Measurements from ENCODE around the gene MTHFD1L.

MTHFD1L gene

GRCh38 chr6:150894935-150895552 is 29.5 kb downstream of the MTHFD1L start:
- TF ChIP-seq EZH2phosphoT487 (conservative IDR thresholded peaks at IDR 0.05; ENCODE audit: low read length) (no peak), CTCF (IDR thresholded peaks at IDR 0.05; ENCODE audit: insufficient read depth, low read length, poor library complexity, severe bottlenecking) (no peak)
- Histone ChIP-seq H3K4me3 (ENCODE audit: insufficient read depth, low read length, poor library complexity, severe bottlenecking) (no peak overlapping the region), H3K27me3 (ENCODE audit: low read length) (no peaks in the 10 kb centered on the region), H3K36me3 (ENCODE audit: low read length) (peaks cover 13% of the 10 kb centered on the region; the same call in 1 of the 2 replicates), H2AFZ (ENCODE audit: low read depth, low read length, severe bottlenecking) (no peak overlapping the region), H3K27ac (ENCODE audit: low read depth, low read length) (no peak overlapping the region), H3K9ac (ENCODE audit: low read length) (no peak overlapping the region), H3K79me2 (ENCODE audit: insufficient read depth, low read length) (peaks cover 5% of the 10 kb centered on the region; the same call in 1 of the 2 replicates), H3F3A (ENCODE audit: insufficient read depth) (peaks cover 5% of the 10 kb centered on the region; the same call in 1 of the 2 replicates), H3K9me3 (ENCODE audit: insufficient read depth, low read length) (no peaks in the 10 kb centered on the region), H3K9me2 (replicated peaks; ENCODE audit: insufficient read depth, low read length) (no peaks in the 10 kb centered on the region), H3K4me2 (ENCODE audit: low read depth, low read length, poor library complexity, severe bottlenecking) (no peak overlapping the region), H4K20me1 (ENCODE audit: low read depth, low read length) (no peaks in the 10 kb centered on the region; the same call in 1 of the 2 replicates)

GRCh38 chr6:150895928-150896632 is 30.6 kb downstream of the MTHFD1L start:
- Histone ChIP-seq H3K4me2 (ENCODE audit: low read depth, low read length, poor library complexity, severe bottlenecking) (no peak overlapping the region), H3K36me3 (ENCODE audit: low read length) (peaks cover 13% of the 10 kb centered on the region; the same call in 1 of the 2 replicates), H3K79me2 (ENCODE audit: insufficient read depth, low read length) (peaks cover 5% of the 10 kb centered on the region; the same call in 1 of the 2 replicates), H4K20me1 (ENCODE audit: low read depth, low read length) (no peaks in the 10 kb centered on the region; the same call in 1 of the 2 replicates), H3K27ac (ENCODE audit: low read depth, low read length) (no peak overlapping the region), H3K9me2 (replicated peaks; ENCODE audit: insufficient read depth, low read length) (no peaks in the 10 kb centered on the region), H2AFZ (ENCODE audit: low read depth, low read length, severe bottlenecking) (no peak overlapping the region), H3K4me3 (ENCODE audit: insufficient read depth, low read length, poor library complexity, severe bottlenecking) (no peak overlapping the region), H3K9ac (ENCODE audit: low read length) (no peak overlapping the region), H3F3A (ENCODE audit: insufficient read depth) (peaks cover 5% of the 10 kb centered on the region; the same call in 1 of the 2 replicates), H3K9me3 (ENCODE audit: insufficient read depth, low read length) (no peaks in the 10 kb centered on the region), H3K27me3 (ENCODE audit: low read length) (no peaks in the 10 kb centered on the region)
- TF ChIP-seq CTCF (IDR thresholded peaks at IDR 0.05; ENCODE audit: insufficient read depth, low read length, poor library complexity, severe bottlenecking), result no peak
- no peak for TF ChIP-seq EZH2phosphoT487 (conservative IDR thresholded peaks at IDR 0.05; ENCODE audit: low read length)

GRCh38 chr6:150897400-150897943 is 32.0 kb downstream of the MTHFD1L start:
- H3K4me3 ChIP-seq (ENCODE audit: insufficient read depth, low read length, poor library complexity, severe bottlenecking), result no peak overlapping the region
- peaks cover 8% of the 10 kb centered on the region; the same call in 1 of the 2 replicates for H3K36me3 ChIP-seq (ENCODE audit: low read length)
- H3K9me2 ChIP-seq (replicated peaks; ENCODE audit: insufficient read depth, low read length), result no peaks in the 10 kb centered on the region
- no peak overlapping the region for H3K4me2 ChIP-seq (ENCODE audit: low read depth, low read length, poor library complexity, severe bottlenecking)
- H4K20me1 ChIP-seq (ENCODE audit: low read depth, low read length), result no peaks in the 10 kb centered on the region
- H3K9ac ChIP-seq (ENCODE audit: low read length), result no peak overlapping the region
- H3K27ac ChIP-seq (ENCODE audit: low read depth, low read length), result no peak overlapping the region
- H3F3A ChIP-seq (ENCODE audit: insufficient read depth), result no peaks in the 10 kb centered on the region
- no peaks in the 10 kb centered on the region for H3K27me3 ChIP-seq (ENCODE audit: low read length)
- TF ChIP-seq EZH2phosphoT487 (conservative IDR thresholded peaks at IDR 0.05; ENCODE audit: low read length), result no peak
- TF ChIP-seq CTCF (IDR thresholded peaks at IDR 0.05; ENCODE audit: insufficient read depth, low read length, poor library complexity, severe bottlenecking), result no peak
- H2AFZ ChIP-seq (ENCODE audit: low read depth, low read length, severe bottlenecking), result no peak overlapping the region
- 0 out of 2 replicates have a peak, but pooled peaks cover under 1% of the 10 kb centered on the region for H3K79me2 ChIP-seq (ENCODE audit: insufficient read depth, low read length)
- no peaks in the 10 kb centered on the region for H3K9me3 ChIP-seq (ENCODE audit: insufficient read depth, low read length)

All from SU-DHL-6 (cell line).